ENCODE measurements around the gene OR8B12.

DNA sequence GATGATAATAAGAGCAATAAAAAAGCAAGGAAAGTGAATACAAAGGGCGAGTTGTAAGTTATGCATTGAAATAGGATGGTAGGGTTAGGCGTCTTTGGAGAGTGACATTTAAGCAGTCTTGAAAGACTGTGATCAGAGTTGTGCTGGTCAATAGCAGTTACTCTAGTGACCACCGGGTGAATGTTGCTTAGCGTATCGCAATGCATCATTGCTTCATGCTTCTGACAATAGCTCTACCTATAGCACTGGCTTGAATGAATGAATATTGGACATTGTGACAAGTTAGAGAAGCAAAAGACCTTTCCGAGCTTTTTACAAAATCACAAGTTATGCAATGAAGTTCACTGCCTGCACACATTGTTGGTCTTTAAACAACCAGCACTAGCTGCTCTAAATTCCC lies 7.7 kb upstream of the OR8B12 start:
- TF ChIP-seq, protein P1, sequence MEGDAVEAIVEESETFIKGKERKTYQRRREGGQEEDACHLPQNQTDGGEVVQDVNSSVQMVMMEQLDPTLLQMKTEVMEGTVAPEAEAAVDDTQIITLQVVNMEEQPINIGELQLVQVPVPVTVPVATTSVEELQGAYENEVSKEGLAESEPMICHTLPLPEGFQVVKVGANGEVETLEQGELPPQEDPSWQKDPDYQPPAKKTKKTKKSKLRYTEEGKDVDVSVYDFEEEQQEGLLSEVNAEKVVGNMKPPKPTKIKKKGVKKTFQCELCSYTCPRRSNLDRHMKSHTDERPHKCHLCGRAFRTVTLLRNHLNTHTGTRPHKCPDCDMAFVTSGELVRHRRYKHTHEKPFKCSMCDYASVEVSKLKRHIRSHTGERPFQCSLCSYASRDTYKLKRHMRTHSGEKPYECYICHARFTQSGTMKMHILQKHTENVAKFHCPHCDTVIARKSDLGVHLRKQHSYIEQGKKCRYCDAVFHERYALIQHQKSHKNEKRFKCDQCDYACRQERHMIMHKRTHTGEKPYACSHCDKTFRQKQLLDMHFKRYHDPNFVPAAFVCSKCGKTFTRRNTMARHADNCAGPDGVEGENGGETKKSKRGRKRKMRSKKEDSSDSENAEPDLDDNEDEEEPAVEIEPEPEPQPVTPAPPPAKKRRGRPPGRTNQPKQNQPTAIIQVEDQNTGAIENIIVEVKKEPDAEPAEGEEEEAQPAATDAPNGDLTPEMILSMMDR (IDR thresholded peaks at IDR 0.05; ENCODE audit: low read length): no peak
- TF ChIP-seq EZH2 (IDR thresholded peaks at IDR 0.05; ENCODE audit: borderline replicate concordance, low read length): no peak
